GM19023 (cell line): ENCODE results near the gene KLK8.

Experiments used
- ATAC-seq: cut with Tn5 transposase; IDR thresholded peaks from one replicate; pipeline ENCODE4 v1.9.1; 2021; ENCODE audit warnings: mild to moderate bottlenecking, moderate library complexity; ENCODE audit not compliant: unreplicated experiment

The KLK8 gene

DNA sequence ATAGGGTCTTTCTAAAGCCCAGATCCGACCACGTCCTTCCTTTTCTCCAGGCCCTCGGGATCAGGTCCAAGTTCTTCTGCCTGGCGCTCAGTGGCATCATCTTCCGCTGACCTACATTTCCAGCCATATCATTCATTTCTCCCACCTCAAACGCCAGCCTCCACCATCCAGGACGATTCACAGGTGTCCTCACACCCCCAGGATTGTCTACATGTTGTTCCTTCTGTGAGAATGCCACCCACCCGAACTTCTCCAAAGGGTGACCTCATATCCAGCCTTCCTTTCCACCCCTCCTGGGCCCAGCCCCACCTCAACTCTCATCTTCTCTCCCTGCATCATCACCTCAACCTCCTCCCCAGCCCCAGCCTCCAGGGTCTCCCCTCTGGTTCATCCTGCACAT is 43.8 kb downstream of the KLK8 start:
- no peak for ATAC-seq

GRCh38 chr19:50952910-50953309 is 48.5 kb downstream of the KLK8 start, which contains the start of gene KLK5:
Gene KLK5, minus strand, starts transcription at chr19:50953038. Its CDS starts 381 bp downstream, at chr19:50952657.
- no peak for ATAC-seq

GRCh38 chr19:50949861-50950260 is 51.5 kb downstream of the KLK8 start:
- ATAC-seq, result no peak

GRCh38 chr19:50947123-50947522 is 54.3 kb downstream of the KLK8 start:
- ATAC-seq, result no peak
